HL-60 (cell line): ENCODE data around the gene MAP7D3.
A peak's percentile ranks its signal among the peaks of the same experiment; 100 is the strongest.
"Not testable (repeated sequence)": the region's sequence is repeated elsewhere in the genome, so short reads cannot be mapped to it uniquely, and the experiment has no call there.

Source experiments
- DNase-seq, 2 experiments: peaks; one replicate each; pipeline ENCODE4 v3.0.0-alpha.2; 2010 to 2020; ENCODE audit warnings: low read depth in 1 of 2, low spot score in 1 of 2
- H3K27ac ChIP-seq: fragments of 250-450 bp; sonication (Bioruptor Pico); replicated peaks from 2 replicates; pipeline ENCODE4 v1.5.1; 2020; ENCODE audit warnings: mild to moderate bottlenecking, moderate library complexity
- H3K27me3 ChIP-seq: fragments of 250-450 bp; sonication (Bioruptor Pico); 2 replicates; pipeline ENCODE4 v1.5.1; 2021; ENCODE audit warnings: mild to moderate bottlenecking, moderate library complexity; ENCODE audit not compliant: insufficient read depth, poor library complexity, severe bottlenecking
- H3K4me3 ChIP-seq: replicated peaks from 2 replicates; pipeline ENCODE4 v1.5.1; 2011; ENCODE audit warnings: mild to moderate bottlenecking, control low read depth, low read length; ENCODE audit not compliant: insufficient read depth
- GABPA ChIP-seq: IDR thresholded peaks from 2 replicates; pipeline ENCODE4 v1.6.1; 2012; ENCODE audit warnings: low read depth
- POLR2AphosphoS5 ChIP-seq: IDR thresholded peaks from 2 replicates; pipeline ENCODE4 v1.6.1; 2012; ENCODE audit warnings: low read depth
- SPI1 ChIP-seq: IDR thresholded peaks from 2 replicates; pipeline ENCODE4 v1.6.1; 2012; ENCODE audit warnings: low read depth, mild to moderate bottlenecking, borderline replicate concordance
- TF ChIP-seq, protein P1 (sequence below): IDR thresholded peaks from 2 replicates; pipeline ENCODE4 v1.6.1; 2012; ENCODE audit warnings: low read depth; ENCODE audit not compliant: insufficient replicate concordance
- TF ChIP-seq, protein P2 (sequence below): IDR thresholded peaks from one replicate; pipeline ENCODE4 v1.5.1; 2011; ENCODE audit warnings: low read length, control low read depth, inconsistent platforms; ENCODE audit not compliant: insufficient read depth

The MAP7D3 gene

GRCh38 chrX:136255541-136255940 lies 4.3 kb upstream of the MAP7D3 start:
- no peaks in the 10 kb centered on the region for H3K27me3 ChIP-seq
- no peak overlapping the region for H3K27ac ChIP-seq
- no peak for DNase-seq
- no peak overlapping the region for H3K4me3 ChIP-seq
- no peak for TF ChIP-seq SPI1
- TF ChIP-seq, protein P1, sequence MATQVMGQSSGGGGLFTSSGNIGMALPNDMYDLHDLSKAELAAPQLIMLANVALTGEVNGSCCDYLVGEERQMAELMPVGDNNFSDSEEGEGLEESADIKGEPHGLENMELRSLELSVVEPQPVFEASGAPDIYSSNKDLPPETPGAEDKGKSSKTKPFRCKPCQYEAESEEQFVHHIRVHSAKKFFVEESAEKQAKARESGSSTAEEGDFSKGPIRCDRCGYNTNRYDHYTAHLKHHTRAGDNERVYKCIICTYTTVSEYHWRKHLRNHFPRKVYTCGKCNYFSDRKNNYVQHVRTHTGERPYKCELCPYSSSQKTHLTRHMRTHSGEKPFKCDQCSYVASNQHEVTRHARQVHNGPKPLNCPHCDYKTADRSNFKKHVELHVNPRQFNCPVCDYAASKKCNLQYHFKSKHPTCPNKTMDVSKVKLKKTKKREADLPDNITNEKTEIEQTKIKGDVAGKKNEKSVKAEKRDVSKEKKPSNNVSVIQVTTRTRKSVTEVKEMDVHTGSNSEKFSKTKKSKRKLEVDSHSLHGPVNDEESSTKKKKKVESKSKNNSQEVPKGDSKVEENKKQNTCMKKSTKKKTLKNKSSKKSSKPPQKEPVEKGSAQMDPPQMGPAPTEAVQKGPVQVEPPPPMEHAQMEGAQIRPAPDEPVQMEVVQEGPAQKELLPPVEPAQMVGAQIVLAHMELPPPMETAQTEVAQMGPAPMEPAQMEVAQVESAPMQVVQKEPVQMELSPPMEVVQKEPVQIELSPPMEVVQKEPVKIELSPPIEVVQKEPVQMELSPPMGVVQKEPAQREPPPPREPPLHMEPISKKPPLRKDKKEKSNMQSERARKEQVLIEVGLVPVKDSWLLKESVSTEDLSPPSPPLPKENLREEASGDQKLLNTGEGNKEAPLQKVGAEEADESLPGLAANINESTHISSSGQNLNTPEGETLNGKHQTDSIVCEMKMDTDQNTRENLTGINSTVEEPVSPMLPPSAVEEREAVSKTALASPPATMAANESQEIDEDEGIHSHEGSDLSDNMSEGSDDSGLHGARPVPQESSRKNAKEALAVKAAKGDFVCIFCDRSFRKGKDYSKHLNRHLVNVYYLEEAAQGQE: no peak
- TF ChIP-seq, protein P2, sequence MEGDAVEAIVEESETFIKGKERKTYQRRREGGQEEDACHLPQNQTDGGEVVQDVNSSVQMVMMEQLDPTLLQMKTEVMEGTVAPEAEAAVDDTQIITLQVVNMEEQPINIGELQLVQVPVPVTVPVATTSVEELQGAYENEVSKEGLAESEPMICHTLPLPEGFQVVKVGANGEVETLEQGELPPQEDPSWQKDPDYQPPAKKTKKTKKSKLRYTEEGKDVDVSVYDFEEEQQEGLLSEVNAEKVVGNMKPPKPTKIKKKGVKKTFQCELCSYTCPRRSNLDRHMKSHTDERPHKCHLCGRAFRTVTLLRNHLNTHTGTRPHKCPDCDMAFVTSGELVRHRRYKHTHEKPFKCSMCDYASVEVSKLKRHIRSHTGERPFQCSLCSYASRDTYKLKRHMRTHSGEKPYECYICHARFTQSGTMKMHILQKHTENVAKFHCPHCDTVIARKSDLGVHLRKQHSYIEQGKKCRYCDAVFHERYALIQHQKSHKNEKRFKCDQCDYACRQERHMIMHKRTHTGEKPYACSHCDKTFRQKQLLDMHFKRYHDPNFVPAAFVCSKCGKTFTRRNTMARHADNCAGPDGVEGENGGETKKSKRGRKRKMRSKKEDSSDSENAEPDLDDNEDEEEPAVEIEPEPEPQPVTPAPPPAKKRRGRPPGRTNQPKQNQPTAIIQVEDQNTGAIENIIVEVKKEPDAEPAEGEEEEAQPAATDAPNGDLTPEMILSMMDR: no peak

- DNase-seq: no peak
- H3K27ac ChIP-seq: peak overlapping the region; percentile 70
Observed at GRCh38 chrX:136250191-136251040, 784 bp downstream of the MAP7D3 start.

GRCh38 chrX:136246201-136246600 lies 5.0 kb downstream of the MAP7D3 start:
- Histone ChIP-seq H3K27ac (no peak overlapping the region), H3K4me3 (no peak overlapping the region), H3K27me3 (no peaks in the 10 kb centered on the region)
- TF ChIP-seq SPI1: no peak
- no peak for TF ChIP-seq GABPA
- TF ChIP-seq, protein P2: no peak
- TF ChIP-seq POLR2AphosphoS5: no peak
- TF ChIP-seq, protein P1: no peak
- DNase-seq: no peak

More at GRCh38 chrX:136250191-136251040, 784 bp downstream of the MAP7D3 start:
- TF ChIP-seq POLR2AphosphoS5 (no peak), SPI1 (no peak)
- TF ChIP-seq, protein P1: no peak
- TF ChIP-seq, protein P2: no peak
- Histone ChIP-seq H3K27me3 (no peaks in the 10 kb centered on the region), H3K4me3 (peak overlapping the region; percentile 62)

GRCh38 chrX:136237849-136238248 lies 13.4 kb downstream of the MAP7D3 start:
- DNase-seq, H3K27me3 ChIP-seq: not testable (repeated sequence)

More at GRCh38 chrX:136237849-136238248, 13.4 kb downstream of the MAP7D3 start:
- H3K4me3 ChIP-seq, H3K27ac ChIP-seq: not testable (repeated sequence)
